GM23338 (cell line): Measurements from ENCODE around the gene WASL. TPM values are rescaled to one million over a fixed set of nuclear protein-coding genes. Genes with fewer than 3 reads are reported as not detected.

ENCODE experiments used
- ATAC-seq: fragments of 200-7000 bp; cut with Tn5 transposase; 3 replicates; pipeline ENCODE4 v1.9.1; 2020
- DNase-seq: peaks from one replicate; pipeline ENCODE4 v3.0.0-alpha.2; 2015; ENCODE audit warnings: low spot score
- H2AFZ ChIP-seq: fragments of 200-600 bp; sonication (generic); 2 replicates; pipeline ENCODE4 v1.8.0; 2016; ENCODE audit warnings: antibody characterized with exemption, mild to moderate bottlenecking, moderate library complexity
- H3F3A ChIP-seq: fragments of 200-600 bp; sonication (generic); replicated peaks from 2 replicates; pipeline ENCODE4 v1.8.0; 2017; ENCODE audit warnings: antibody characterized with exemption, mixed run types, low read depth
- H3K27ac ChIP-seq: fragments of 200-600 bp; sonication (generic); 2 replicates; pipeline ENCODE4 v1.6.1; 2016; ENCODE audit warnings: low read depth
- H3K27me3 ChIP-seq: fragments of 200-600 bp; sonication (generic); 2 replicates; pipeline ENCODE4 v1.8.0; 2016; ENCODE audit warnings: mild to moderate bottlenecking, mixed run types, moderate library complexity; ENCODE audit not compliant: insufficient read depth
- H3K36me3 ChIP-seq: fragments of 200-600 bp; sonication (generic); 2 replicates; pipeline ENCODE4 v1.8.0; 2016; ENCODE audit warnings: mild to moderate bottlenecking; ENCODE audit not compliant: insufficient read depth
- H3K4me1 ChIP-seq: fragments of 200-600 bp; sonication (generic); 2 replicates; pipeline ENCODE4 v1.8.0; 2016; ENCODE audit warnings: mild to moderate bottlenecking, moderate library complexity; ENCODE audit not compliant: insufficient read depth
- H3K4me2 ChIP-seq: fragments of 200-600 bp; sonication (generic); 2 replicates; pipeline ENCODE4 v1.7.1; 2017; ENCODE audit warnings: mixed run types
- H3K4me3 ChIP-seq: fragments of 200-600 bp; sonication (generic); 2 replicates; pipeline ENCODE4 v1.6.1; 2016; ENCODE audit warnings: mixed run types
- H3K79me2 ChIP-seq: fragments of 200-600 bp; sonication (generic); replicated peaks from 2 replicates; pipeline ENCODE4 v1.8.0; 2017; ENCODE audit warnings: mild to moderate bottlenecking; ENCODE audit not compliant: insufficient read depth
- H3K9me2 ChIP-seq: fragments of 200-600 bp; sonication (generic); 2 replicates; pipeline ENCODE4 v1.8.0; 2017; ENCODE audit not compliant: insufficient read depth
- H4K20me1 ChIP-seq: fragments of 200-600 bp; sonication (generic); replicated peaks from 2 replicates; pipeline ENCODE4 v1.8.0; 2017; ENCODE audit warnings: mild to moderate bottlenecking; ENCODE audit not compliant: insufficient read depth
- H3K27ac Mint-ChIP-seq: 2 replicates; pipeline ENCODE4 v1.8.0; 2020; ENCODE audit warnings: inconsistent platforms, mild to moderate bottlenecking, moderate library complexity, mixed read lengths
- H3K27me3 Mint-ChIP-seq: 3 replicates; pipeline ENCODE4 v1.8.0; 2022; ENCODE audit warnings: low read depth, mild to moderate bottlenecking, moderate library complexity, mixed read lengths, inconsistent platforms; ENCODE audit not compliant: insufficient read depth, poor library complexity
- H3K36me3 Mint-ChIP-seq: 3 replicates; pipeline ENCODE4 v1.8.0; 2021; ENCODE audit warnings: low read depth, mild to moderate bottlenecking, inconsistent platforms, moderate library complexity, mixed read lengths
- H3K4me1 Mint-ChIP-seq: 3 replicates; pipeline ENCODE4 v1.8.0; 2020; ENCODE audit warnings: mild to moderate bottlenecking, inconsistent platforms, mixed read lengths
- H3K4me3 Mint-ChIP-seq: 3 replicates; pipeline ENCODE4 v1.8.0; 2021; ENCODE audit warnings: moderate library complexity, mild to moderate bottlenecking, inconsistent platforms, mixed read lengths
- H3K9me3 Mint-ChIP-seq: 3 replicates; pipeline ENCODE4 v1.8.0; 2020; ENCODE audit warnings: moderate library complexity, mild to moderate bottlenecking, inconsistent platforms, mixed read lengths
- CREB1 ChIP-seq: fragments of 250-450 bp; sonication (Bioruptor Pico); IDR thresholded peaks from 2 replicates; pipeline ENCODE4 v1.5.0; 2020; ENCODE audit warnings: low read depth, mild to moderate bottlenecking, moderate library complexity
- CTCF ChIP-seq, 2 experiments: fragments of 200-600 bp in 1 of 2; sonication (generic) in 1 of 2; conservative IDR thresholded peaks; 2 replicates each; pipeline versions ENCODE4 v1.5.1 to v1.6.1; 2016 to 2017; ENCODE audit warnings: antibody characterized with exemption in 2 of 2, low read depth in 2 of 2, mild to moderate bottlenecking in 2 of 2, moderate library complexity in 1 of 2
- EZH2 ChIP-seq: fragments of 200-600 bp; sonication (generic); IDR thresholded peaks from one replicate; pipeline ENCODE4 v1.8.0; 2017; ENCODE audit warnings: antibody characterized with exemption, mild to moderate bottlenecking, low read depth; ENCODE audit not compliant: unreplicated experiment
- EZH2phosphoT487 ChIP-seq: fragments of 200-600 bp; sonication (generic); IDR thresholded peaks from one replicate; pipeline ENCODE4 v1.8.1; 2018; ENCODE audit warnings: antibody characterized with exemption; ENCODE audit not compliant: unreplicated experiment
- JUNB ChIP-seq: IDR thresholded peaks from one replicate; pipeline ENCODE4 v1.6.1; 2016; ENCODE audit warnings: antibody characterized with exemption; ENCODE audit not compliant: unreplicated experiment
- NANOG ChIP-seq: IDR thresholded peaks from 2 replicates; pipeline ENCODE4 v1.6.1; 2016; ENCODE audit warnings: antibody characterized with exemption, borderline replicate concordance
- POLR2AphosphoS5 ChIP-seq: IDR thresholded peaks from 2 replicates; pipeline ENCODE4 v1.6.1; 2016; ENCODE audit warnings: antibody characterized with exemption, low read depth
- STAT1 ChIP-seq: IDR thresholded peaks from one replicate; pipeline ENCODE4 v1.6.1; 2016; ENCODE audit warnings: antibody characterized with exemption; ENCODE audit not compliant: unreplicated experiment
- ZNF114 ChIP-seq: fragments of 250-450 bp; sonication (Bioruptor Pico); IDR thresholded peaks from 2 replicates; pipeline ENCODE4 v1.5.0; 2020; ENCODE audit warnings: mild to moderate bottlenecking, moderate library complexity
- ZNF331 ChIP-seq: fragments of 250-450 bp; sonication (Bioruptor Pico); IDR thresholded peaks from 2 replicates; pipeline ENCODE4 v1.5.0; 2020; ENCODE audit warnings: low read depth, mild to moderate bottlenecking, moderate library complexity
- ZNF462 ChIP-seq: fragments of 250-450 bp; sonication (Bioruptor Pico); IDR thresholded peaks from 2 replicates; pipeline ENCODE4 v1.5.0; 2020; ENCODE audit warnings: mild to moderate bottlenecking, moderate library complexity
- polyA plus RNA-seq: library from polyadenylated mRNA; unstranded; fragments of >200 nt; fragmentation: Nextera tagmentation; extraction: Ambion mirVana; gene quantifications from 2 replicates; pipeline ENCODE4 v1.2.1, GENCODE V29; 2016
- total RNA-seq: library from RNA; depleted of rRNA; stranded (reverse); fragments of >200 nt; shearing (Covaris generic); gene quantifications from 2 replicates; pipeline ENCODE4 v1.2.3, GENCODE V29; 2014
- TF ChIP-seq, protein P1 (sequence below): IDR thresholded peaks from one replicate; pipeline ENCODE4 v1.6.1; 2018; ENCODE audit warnings: antibody characterized with exemption; ENCODE audit not compliant: unreplicated experiment
- TF ChIP-seq, protein P2 (sequence below): IDR thresholded peaks from 2 replicates; pipeline ENCODE4 v1.6.1; 2016; ENCODE audit warnings: antibody characterized with exemption

WASL gene
- total and polyA plus RNA-seq, 2 experiments from 2014 or later: 36.4 to 45.3 TPM

DNA sequence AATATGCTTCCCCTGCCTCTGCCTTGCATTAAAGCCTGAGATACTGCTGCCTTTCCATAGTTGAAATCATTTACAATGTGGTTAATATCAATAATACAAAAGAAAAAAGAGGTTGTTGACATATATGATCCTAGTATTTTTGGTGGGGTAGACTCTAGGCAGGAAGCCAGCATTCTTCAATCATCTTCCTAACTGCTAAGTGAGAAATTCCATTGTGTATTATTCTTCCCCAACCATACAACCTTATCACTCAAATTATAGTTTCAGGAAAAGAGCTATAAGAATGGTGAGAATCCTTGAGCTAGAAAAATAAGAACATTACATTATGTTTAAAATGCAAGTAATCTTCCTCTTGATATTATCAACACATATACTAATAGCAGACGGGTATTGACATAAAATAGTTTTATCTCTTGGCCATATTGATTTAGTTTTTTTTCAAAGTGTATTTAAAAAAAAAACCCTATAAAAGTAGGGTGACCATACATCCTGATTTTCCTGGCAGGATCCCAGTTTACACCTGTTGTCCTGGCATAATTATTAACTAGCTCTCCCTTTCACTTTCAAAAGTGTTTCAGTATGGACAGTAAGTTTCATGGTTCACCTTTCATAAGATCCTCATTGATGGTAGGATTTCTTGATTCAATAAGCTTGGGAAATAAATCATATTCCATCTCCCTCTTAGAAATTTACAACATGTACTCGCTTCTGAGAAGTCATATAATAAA lies 33.4 kb upstream of the WASL start:
- no peaks in the 10 kb centered on the region for H3K9me3 Mint-ChIP-seq
- H3K36me3 ChIP-seq: no peaks in the 10 kb centered on the region
- ATAC-seq: no peak

More for the DNA sequence above, 33.4 kb upstream of the WASL start:
- H3K4me3 ChIP-seq: no peak overlapping the region
- no peak overlapping the region for H3K4me3 Mint-ChIP-seq
- H3K36me3 Mint-ChIP-seq: no peaks in the 10 kb centered on the region
- peak overlapping the region; percentile 99 for H3K27ac ChIP-seq
- no peaks in the 10 kb centered on the region for H3K9me2 ChIP-seq
- H3K79me2 ChIP-seq: no peaks in the 10 kb centered on the region
- TF ChIP-seq EZH2: no peak
- no peak for TF ChIP-seq STAT1
- TF ChIP-seq NANOG: no peak
- TF ChIP-seq ZNF331 (CRISPR knock-in tag): no peak
- no peak for TF ChIP-seq CREB1 (CRISPR knock-in tag)
- TF ChIP-seq, protein P1, sequence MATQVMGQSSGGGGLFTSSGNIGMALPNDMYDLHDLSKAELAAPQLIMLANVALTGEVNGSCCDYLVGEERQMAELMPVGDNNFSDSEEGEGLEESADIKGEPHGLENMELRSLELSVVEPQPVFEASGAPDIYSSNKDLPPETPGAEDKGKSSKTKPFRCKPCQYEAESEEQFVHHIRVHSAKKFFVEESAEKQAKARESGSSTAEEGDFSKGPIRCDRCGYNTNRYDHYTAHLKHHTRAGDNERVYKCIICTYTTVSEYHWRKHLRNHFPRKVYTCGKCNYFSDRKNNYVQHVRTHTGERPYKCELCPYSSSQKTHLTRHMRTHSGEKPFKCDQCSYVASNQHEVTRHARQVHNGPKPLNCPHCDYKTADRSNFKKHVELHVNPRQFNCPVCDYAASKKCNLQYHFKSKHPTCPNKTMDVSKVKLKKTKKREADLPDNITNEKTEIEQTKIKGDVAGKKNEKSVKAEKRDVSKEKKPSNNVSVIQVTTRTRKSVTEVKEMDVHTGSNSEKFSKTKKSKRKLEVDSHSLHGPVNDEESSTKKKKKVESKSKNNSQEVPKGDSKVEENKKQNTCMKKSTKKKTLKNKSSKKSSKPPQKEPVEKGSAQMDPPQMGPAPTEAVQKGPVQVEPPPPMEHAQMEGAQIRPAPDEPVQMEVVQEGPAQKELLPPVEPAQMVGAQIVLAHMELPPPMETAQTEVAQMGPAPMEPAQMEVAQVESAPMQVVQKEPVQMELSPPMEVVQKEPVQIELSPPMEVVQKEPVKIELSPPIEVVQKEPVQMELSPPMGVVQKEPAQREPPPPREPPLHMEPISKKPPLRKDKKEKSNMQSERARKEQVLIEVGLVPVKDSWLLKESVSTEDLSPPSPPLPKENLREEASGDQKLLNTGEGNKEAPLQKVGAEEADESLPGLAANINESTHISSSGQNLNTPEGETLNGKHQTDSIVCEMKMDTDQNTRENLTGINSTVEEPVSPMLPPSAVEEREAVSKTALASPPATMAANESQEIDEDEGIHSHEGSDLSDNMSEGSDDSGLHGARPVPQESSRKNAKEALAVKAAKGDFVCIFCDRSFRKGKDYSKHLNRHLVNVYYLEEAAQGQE: no peak
- no peak for TF ChIP-seq ZNF462 (CRISPR knock-in tag)
- no peak for TF ChIP-seq POLR2AphosphoS5
- TF ChIP-seq ZNF114 (CRISPR knock-in tag): no peak
- TF ChIP-seq EZH2phosphoT487: no peak
- no peak for TF ChIP-seq CTCF (conservative IDR thresholded peaks at IDR 0.05; ENCODE audit: low read depth in 2 of 2)
- TF ChIP-seq, protein P2, sequence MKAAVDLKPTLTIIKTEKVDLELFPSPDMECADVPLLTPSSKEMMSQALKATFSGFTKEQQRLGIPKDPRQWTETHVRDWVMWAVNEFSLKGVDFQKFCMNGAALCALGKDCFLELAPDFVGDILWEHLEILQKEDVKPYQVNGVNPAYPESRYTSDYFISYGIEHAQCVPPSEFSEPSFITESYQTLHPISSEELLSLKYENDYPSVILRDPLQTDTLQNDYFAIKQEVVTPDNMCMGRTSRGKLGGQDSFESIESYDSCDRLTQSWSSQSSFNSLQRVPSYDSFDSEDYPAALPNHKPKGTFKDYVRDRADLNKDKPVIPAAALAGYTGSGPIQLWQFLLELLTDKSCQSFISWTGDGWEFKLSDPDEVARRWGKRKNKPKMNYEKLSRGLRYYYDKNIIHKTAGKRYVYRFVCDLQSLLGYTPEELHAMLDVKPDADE: no peak
- no peak for TF ChIP-seq JUNB
- no peaks in the 10 kb centered on the region for H3K27me3 ChIP-seq
- DNase-seq: no peak
- no peaks in the 10 kb centered on the region for H4K20me1 ChIP-seq
- peaks cover 13% of the 10 kb centered on the region for H3K4me1 Mint-ChIP-seq
- no peaks in the 10 kb centered on the region for H3F3A ChIP-seq
- peaks cover 48% of the 10 kb centered on the region for H3K4me1 ChIP-seq
- H3K27ac Mint-ChIP-seq: no peak overlapping the region; the same call in 1 of the 2 replicates
- H2AFZ ChIP-seq: no peak overlapping the region
- H3K27me3 Mint-ChIP-seq: peaks cover 2% of the 10 kb centered on the region
- H3K4me2 ChIP-seq: no peak overlapping the region
